ENCODE measurements around the gene TEX2.

The TEX2 gene

DNA sequence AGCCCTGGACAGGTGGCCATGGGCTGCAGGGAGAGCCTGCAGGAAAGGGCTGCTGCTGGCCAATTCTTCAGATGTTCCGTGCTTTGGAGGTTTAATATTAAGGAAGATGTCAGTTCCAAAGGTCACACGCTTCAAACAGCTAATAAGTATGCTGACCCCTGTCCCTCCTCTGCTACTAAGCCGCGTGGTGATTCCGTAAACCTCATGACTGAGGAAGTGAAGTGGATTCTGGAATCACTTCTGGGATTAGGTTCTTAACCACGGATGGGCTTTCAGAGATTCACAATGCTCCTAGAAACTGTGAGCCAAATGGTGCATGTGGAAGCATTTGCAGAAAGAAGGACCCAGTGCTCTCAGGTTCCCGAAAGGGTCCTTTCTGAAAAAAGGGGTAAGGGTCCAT lies 104.7 kb downstream of the TEX2 start:
- no peak for DNase-seq (ENCODE audit: low read depth)

- no peak for DNase-seq (ENCODE audit: low read depth)
Observed at GRCh38 chr17:64157669-64158180, 105.3 kb downstream of the TEX2 start.

- DNase-seq (ENCODE audit: low read depth): no peak
Observed at GRCh38 chr17:64156670-64157069, 106.4 kb downstream of the TEX2 start.

GRCh38 chr17:64155751-64156544 lies 107.1 kb downstream of the TEX2 start:
- DNase-seq (ENCODE audit: low read depth): no peak

DNA sequence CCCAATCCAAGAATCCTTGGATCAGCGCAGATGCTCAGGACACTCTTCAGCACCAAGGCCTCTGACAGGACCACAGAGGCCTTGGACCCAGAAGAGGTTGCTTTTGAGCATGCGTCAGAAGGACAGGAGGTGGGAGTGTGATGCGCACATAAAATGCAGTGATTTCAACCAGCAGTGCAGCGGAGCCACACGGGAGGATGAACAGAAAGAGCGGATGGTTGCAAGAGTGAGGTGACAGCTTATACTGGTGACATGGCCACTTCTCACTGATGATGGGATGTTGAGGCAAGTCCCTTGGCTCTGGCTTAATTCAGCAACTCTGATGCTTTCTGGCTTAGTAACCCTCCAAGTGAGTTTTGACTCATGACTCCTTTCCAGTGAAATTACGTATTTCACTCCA lies 107.9 kb downstream of the TEX2 start:
- no peak for DNase-seq (ENCODE audit: low read depth)

DNA sequence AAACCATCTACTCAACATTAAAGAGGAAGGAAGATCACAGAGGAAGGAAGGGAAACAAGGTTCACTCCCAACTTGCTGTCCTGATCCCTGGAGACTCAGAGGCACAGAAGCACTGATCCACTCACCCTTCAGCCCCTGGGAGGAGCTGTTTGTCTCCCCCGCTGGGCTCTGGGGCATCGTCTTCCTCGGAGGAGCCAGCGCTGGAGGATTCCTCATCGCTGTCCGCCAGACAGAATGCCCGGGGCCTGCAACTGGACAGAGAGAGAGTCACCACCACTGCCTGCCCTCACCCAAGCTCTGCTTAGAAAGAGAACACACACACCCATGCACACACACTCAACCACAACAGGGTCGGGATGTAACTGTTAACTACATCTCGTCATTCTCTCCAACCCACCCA lies 108.3 kb downstream of the TEX2 start:
- DNase-seq (ENCODE audit: low read depth): no peak

- no peak for DNase-seq (ENCODE audit: low read depth)
Observed at GRCh38 chr17:64154313-64154695, 108.8 kb downstream of the TEX2 start.

DNA sequence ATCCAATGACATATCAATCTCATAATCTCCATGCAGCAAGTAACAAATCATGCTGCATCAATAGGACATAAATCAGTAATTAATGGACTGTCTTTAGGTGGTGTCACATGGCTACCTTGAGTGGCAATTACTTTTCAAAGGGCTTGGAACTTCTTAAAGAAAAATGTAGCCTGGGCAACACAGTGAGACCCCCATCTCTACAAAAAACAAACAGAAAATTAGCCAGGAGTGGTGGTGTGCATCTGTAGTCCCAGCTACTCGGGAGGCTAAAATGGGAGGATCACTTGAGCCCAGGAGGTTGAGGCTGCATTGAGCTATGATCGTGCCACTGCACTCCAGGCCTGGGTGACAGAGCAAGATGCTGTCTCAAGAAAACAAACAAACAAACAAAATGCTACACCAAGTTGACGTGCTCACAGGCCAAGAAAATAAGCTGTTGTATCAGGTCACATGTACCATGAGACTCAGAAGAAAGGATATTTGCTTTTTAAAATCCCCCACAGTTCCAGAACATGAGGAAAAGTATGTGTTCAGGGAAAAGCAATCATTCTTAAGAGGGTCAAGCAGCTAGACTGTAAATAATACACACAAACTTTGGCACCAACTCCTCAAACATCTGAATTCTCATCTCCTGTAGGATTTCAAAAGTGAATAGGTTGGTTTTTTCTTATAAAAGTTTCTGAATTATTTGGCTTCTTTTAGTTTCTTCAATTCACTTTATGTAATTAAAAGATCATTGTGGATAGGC lies 109.3 kb downstream of the TEX2 start:
- DNase-seq (ENCODE audit: low read depth): no peak

- no peak for DNase-seq (ENCODE audit: low read depth)
Observed at GRCh38 chr17:64152428-64153125, 110.5 kb downstream of the TEX2 start.

- DNase-seq (ENCODE audit: low read depth): no peak
Observed at GRCh38 chr17:64151016-64151368, 112.1 kb downstream of the TEX2 start.

DNA sequence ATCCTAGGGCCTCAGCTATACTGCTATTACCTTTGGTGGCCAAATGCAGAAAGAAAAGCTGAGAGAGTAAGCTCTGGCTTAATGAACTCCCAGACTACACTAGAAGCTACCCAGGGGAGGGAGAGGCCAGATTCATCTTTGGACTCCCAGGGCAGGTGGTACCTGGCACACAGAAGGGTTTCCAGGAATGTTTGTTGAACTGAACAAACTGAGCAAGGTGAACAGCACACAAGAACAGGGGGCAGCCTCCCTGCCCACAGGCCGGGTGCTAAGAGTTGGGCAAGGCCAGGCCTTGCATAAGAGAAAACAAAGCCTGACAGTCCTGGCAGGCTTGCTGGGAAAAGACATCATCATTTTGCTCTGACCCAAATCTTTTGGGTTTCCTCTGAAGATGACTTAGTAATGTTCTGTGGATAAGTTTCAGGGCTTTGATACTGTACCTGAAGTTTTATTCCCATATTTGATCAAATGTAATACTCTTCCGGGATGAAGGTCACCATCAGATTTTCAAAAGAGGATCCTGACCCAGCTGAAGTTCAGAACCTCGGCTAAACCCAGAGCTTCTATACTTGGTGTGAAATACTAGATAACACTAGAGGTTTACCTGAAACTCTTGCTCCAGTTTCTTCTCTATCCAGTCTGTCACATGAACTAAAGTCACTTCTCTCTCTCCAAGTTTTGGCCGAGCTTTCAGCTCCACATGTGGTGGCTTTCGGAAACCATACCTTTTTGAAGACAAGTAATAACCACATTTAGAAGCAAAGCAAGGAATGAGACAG lies 112.6 kb downstream of the TEX2 start:
- DNase-seq (ENCODE audit: low read depth): no peak

GRCh38 chr17:64149196-64149595 lies 113.9 kb downstream of the TEX2 start:
- no peak for DNase-seq (ENCODE audit: low read depth)

DNA sequence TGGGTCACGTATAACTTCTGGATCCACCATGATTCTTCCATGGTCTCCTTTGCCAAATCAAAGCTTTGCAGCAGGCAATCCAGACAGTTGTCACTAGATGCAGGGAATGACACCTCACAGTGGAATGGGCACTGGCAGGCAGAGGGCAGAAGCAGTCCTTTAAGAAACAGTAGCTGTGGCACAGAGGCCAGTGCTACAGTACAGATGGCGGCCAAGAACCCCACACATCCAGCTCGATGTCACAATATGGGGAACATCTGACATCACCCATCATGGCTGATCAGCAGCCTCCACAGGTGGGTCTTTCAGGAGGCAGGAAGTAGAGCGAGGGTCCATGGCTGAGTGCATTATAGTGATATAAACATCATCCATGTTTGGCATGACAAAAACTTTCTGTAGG lies 114.4 kb downstream of the TEX2 start:
- no peak for DNase-seq (ENCODE audit: low read depth)

DNA sequence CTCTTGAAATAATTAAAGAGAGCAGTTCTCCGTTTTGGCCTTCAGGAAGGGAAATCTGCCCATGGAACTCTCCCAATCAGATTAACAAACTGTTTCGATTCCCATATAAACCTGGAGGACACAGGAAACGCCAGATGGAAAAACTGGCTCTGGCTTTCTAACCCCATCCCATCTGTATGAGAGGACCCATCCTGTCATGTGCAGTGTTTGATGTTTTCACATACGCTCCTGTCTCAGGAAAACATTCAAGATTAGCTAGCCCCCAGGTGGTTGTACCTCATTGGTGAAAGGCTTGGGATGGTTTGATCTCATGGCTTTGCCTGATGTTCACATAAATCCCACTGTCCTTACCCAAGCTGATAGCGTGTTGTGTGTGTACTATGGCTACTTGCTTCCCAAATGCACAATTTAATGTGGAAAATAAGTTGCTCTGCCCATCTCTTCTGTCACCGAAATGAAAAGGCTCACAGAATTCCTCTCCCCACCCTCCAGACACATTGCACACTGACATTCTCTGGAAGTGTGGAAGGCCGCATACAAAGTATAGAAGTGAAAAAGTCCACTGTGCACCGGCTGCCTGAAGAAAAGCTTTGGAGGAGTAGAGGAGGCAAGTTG lies 114.9 kb downstream of the TEX2 start:
- no peak for DNase-seq (ENCODE audit: low read depth)

DNA sequence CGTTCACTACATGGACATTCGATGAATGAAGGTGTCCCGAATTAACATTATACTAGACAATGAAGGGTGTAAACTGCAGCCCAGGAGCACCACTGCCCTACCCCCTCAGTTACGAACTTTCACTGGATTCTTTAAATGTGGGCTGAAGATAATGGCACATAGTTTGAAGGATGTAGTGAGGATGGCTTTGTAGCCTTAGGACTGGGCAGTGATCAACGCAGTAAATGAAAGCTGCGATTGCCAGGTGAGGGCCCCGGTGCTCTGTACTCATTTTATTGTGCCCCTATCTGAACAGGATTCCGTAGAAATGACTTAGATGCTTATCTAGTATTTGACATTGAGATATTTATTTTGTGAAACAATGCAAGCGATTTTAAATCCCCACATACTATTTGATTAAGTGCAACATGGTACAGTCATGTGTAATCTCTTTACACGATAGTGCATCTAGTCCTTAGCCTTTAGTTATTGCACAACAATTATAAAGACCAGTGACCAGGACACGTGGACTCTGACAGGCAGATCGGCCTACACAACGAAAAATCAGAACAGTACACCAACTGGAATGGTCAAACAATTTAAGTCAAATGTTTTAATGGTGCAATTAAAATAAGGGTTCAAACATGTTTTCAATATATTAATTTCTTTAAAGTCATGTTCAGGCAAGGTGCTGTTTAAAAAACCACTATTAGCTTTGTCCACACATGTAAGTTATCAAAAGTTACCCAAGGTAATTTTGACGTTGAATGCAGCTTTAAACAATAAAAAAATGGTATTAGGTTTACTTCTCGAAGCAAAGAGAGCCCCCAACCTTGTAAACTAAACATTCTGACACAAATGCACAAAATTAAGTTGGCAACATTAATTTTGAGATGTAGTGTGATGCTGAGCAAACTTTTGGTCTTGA lies 115.7 kb downstream of the TEX2 start:
- no peak for DNase-seq (ENCODE audit: low read depth)

DNA sequence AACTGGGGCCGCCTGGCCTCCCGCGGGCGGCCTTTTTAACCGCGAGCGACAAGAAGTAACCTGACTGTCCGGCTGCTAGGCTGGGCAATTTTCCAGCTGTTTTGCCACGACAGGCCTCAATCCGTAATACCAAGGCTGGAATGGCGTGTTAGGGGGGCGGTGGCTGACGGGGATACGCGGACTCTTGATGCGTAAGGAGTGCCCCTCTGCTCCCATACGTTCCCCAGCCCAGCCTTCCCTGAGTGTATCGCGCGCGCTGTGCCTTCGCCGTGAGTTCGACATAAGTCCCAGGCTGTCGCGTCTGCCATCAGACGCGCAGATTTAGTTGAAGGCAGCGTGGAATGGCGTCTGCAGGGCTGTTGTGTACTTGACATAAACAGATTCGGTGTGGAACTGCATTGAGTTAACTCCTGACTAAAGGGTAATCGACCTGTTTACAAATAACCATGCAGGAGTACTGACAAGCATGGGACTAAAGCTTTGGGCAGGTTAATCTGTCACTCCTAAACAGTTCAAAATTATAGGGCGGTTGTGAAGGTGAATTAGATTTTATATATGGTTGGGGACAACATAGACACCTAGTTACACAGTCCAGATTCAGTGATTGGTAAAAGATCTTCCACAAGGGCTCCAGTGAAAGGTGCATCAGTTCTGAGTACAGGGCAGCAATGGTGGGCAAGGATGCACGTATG lies 116.5 kb downstream of the TEX2 start:
- DNase-seq (ENCODE audit: low read depth): peak; percentile 33

GRCh38 chr17:64145751-64146417 lies 117.2 kb downstream of the TEX2 start:
- peak; percentile 89 for DNase-seq (ENCODE audit: low read depth)

DNA sequence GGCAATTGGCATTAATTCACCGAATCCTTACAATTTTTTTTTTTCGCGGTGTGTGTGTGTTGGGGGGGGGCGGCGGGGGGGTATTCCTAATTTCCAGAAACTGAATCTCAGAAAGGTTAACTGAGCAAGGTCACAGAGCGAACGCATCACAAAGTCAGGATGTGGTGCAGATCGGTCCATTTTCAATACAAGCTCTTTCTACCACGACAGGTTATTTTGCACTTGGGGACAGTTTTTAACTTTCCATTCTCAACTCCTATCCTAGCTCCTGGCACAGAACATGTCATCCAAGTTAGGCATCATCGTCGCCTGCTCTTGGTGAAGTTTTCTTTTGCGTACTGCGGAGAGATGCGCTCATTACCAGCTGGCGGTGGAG lies 117.7 kb downstream of the TEX2 start:
- DNase-seq (ENCODE audit: low read depth): no peak

GRCh38 chr17:64139542-64139941 lies 123.5 kb downstream of the TEX2 start:
- no peak for DNase-seq (ENCODE audit: low read depth)

Measured in stimulated activated CD8-positive, alpha-beta memory T cell treated with anti-CD3 and anti-CD28 coated beads, Interleukin-15, amount 100 ng/mL, for 24 hours (primary cell).